Activated T-cell treated with anti-CD3 and anti-CD28 coated beads, Interleukin-2, amount 50 U/mL, for 48 hours (primary cell): ENCODE data around the gene ARMS2.
A peak's percentile ranks its signal among the peaks of the same experiment; 100 is the strongest.

Experiments
- DNase-seq, 2 experiments: peaks; one replicate each; pipeline ENCODE4 v3.0.0-alpha.2; 2020

Gene ARMS2

GRCh38 chr10:122454603-122455080, at the start of gene ARMS2:
ARMS2 (plus strand) TSS chr10:122454653; CDS start chr10:122454728, 75 bp downstream.
- no peak for DNase-seq

- DNase-seq = peak; percentile 47 to 60
Observed at GRCh38 chr10:122407375-122408125, 46.9 kb upstream of the ARMS2 start.

- no peak for DNase-seq
Observed at GRCh38 chr10:122413327-122413726, 41.1 kb upstream of the ARMS2 start.

- no peak for DNase-seq
Observed at GRCh38 chr10:122417667-122418066, 36.8 kb upstream of the ARMS2 start.

GRCh38 chr10:122419016-122419415, 35.4 kb upstream of the ARMS2 start:
- DNase-seq = no peak

- no peak for DNase-seq
Observed at GRCh38 chr10:122419876-122420623, 34.4 kb upstream of the ARMS2 start.

- no peak for DNase-seq
Observed at GRCh38 chr10:122420624-122421007, 33.8 kb upstream of the ARMS2 start.

- no peak for DNase-seq
Observed at GRCh38 chr10:122421054-122421625, 33.3 kb upstream of the ARMS2 start.

- no peak for DNase-seq
Observed at GRCh38 chr10:122421742-122422141, 32.7 kb upstream of the ARMS2 start.

GRCh38 chr10:122422266-122422989, 32.0 kb upstream of the ARMS2 start:
- no peak for DNase-seq

GRCh38 chr10:122424059-122424458, 30.4 kb upstream of the ARMS2 start:
- DNase-seq = no peak

GRCh38 chr10:122426829-122427228, 27.6 kb upstream of the ARMS2 start:
- DNase-seq = no peak

- DNase-seq = no peak
Observed at GRCh38 chr10:122427280-122427679, 27.2 kb upstream of the ARMS2 start.

- DNase-seq = no peak
Observed at GRCh38 chr10:122435212-122435827, 19.1 kb upstream of the ARMS2 start.

GRCh38 chr10:122441961-122442360, 12.5 kb upstream of the ARMS2 start:
- no peak for DNase-seq

GRCh38 chr10:122445469-122445868, 9.0 kb upstream of the ARMS2 start:
- DNase-seq = no peak

GRCh38 chr10:122445904-122446303, 8.5 kb upstream of the ARMS2 start:
- DNase-seq = no peak

GRCh38 chr10:122446668-122447423, 7.6 kb upstream of the ARMS2 start:
- no peak for DNase-seq

- no peak for DNase-seq
Observed at GRCh38 chr10:122448600-122448999, 5.9 kb upstream of the ARMS2 start.

- no peak for DNase-seq
Observed at GRCh38 chr10:122449153-122449552, 5.3 kb upstream of the ARMS2 start.

- DNase-seq = no peak
Observed at GRCh38 chr10:122450353-122450990, 4.0 kb upstream of the ARMS2 start.
